Stimulated activated CD8-positive, alpha-beta memory T cell treated with anti-CD3 and anti-CD28 coated beads, Interleukin-15, amount 100 ng/mL, for 48 hours (primary cell): ENCODE results near the gene UBE2QL1.

Experiments
- DNase-seq, 2 donors: peaks; one replicate each; pipeline ENCODE4 v3.0.0-alpha.2; 2020; ENCODE audit warnings: low read depth in 2 of 2

UBE2QL1 gene

DNA sequence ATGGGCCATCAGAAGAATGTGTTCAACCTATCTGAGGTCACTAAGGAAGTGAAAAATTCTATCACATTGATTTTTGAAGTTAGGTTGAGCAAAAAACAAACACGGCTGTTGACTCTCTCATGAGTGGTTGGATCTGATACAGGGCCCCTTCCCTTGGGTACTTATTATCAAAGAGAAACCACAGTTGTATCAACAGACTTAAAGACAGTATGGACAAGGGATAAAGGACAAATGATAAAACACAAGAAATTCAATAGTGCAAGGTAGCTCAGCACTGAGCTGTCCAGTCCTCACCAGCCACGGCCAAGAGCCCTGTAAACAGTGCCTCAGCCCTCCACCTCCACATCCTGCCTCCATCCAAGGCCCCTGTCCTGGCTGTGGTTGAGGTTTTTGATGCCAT lies 86.9 kb downstream of the UBE2QL1 start:
- no peak for DNase-seq

DNA sequence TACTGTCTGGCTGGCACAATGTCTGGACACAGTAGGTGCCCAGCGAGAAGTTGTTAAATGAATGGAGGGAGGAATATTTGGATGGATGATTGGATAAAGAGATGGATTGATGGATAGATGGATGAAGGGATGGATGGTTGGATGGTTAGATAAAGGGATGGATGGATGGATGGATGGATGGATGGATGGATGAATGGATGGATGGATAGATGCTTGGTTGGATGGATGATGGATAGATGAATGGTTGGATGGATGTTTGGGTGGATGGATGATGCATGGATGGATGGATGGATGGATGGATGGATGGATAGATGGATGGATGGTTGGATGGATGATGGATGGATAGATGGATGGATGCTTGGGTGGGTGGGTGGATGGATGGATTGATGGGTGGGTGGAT lies 90.4 kb downstream of the UBE2QL1 start:
- no peak for DNase-seq

DNA sequence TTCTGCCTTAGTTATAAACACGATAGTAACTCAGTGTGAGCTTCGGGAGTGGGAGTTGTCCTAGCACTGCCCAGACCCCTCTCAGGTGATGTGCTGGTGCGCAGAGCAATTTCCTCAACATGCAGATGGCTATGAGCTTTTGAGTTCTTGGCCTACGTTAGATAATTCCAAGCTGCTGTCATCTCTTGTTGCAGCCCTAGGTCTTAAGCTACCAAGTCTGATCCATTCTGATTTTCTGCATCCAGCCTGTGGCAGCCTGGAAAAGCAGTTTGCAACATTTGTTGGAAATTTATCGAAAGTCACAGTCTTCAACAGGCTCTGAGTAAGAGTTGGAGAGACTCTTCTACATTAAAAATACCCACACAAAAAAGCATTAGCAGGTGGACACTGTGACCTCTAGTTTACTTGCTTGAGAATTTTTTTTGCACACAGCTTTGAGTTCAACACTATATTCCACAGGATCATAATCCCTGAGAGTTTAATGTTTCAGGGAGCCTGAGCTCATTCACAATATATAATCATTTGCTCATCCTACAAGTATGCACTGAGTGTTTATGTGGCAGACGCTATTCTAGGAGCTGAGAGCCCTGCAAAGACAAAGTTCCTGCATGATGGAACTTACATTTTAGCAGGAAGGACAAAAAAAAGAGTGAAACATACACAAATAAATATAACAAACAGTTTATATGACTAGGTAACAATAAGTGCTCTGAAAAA lies 91.6 kb downstream of the UBE2QL1 start:
- DNase-seq: no peak

DNA sequence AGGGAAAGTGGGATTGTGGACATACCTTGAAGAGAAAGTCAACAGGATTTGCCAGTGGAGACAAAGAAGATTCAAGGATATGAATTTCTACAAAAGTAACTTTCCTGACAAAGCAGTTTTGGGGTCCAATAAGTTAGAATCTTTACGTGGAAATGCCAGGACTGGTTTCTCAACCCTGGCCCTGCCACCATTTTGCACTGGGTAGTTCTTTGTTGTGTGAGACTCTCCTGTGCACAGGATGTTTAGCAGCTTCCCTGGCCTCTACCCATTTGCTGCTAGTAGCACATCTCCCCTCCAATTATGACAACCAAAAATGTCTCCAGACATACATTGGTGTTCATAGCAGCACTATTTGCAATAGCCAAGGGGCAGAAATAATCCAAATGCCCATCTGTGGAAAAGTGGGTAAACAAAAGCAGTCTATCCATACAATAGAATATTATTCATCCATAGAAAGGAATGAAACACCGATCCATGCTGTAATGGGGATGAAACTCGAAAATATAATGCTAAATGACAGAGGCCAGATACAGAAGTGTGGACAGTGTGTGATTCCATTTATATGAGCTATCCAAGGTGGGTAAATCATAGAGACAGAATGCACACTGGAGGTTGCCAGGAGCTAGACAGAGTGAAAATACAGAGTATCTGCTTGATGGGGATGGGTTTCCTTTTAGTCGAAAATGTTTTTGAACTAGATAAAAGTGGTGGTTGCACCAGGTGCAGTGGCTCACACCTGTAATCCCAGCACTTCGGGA lies 92.8 kb downstream of the UBE2QL1 start:
- DNase-seq: no peak

DNA sequence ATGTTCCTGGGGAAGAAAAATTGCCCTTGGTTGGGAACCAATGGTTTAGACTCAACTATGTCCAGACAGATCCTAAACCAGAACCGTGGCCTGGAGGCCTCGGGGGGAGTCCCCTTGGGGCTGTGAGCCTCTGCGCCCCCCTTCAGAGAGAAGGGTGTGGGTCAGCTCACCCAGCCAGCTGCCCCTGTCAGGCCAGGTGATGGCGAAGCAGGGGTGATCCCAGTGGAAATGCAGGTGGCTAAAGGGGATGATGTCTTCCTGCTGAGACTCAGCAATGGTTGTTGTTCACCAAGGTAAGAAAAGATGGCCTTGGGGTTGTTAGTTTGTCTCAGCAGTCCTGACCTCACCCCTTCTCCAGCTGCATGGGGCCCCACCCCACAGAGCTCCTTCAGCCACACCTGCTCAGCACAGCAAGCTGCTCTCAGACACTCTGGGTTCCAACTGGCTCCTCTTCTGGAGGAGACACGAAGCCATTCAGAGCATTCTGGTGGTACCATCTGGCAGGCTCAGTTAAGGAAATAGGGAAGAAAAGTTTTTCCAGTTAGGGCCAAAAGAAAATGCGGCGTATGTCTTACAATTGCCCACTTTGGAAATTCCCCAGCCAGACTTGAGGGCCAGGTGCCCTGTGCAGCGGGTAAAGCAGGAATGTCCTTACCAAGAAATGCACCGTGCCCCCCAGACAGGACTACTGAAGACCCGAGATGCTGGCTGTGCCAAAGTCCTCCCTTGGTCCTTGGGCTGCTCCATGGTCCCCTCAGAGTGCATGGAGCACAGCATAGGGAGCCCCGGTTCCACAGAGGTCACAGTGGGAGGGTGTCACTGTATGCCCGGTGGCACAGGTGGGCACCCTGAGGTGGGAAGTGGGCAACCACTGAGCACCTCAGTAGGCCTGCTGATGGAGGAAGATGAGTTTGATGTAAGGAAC lies 94.0 kb downstream of the UBE2QL1 start:
- no peak for DNase-seq

GRCh38 chr5:6543346-6543730 lies 94.7 kb downstream of the UBE2QL1 start:
- DNase-seq: no peak

- DNase-seq: no peak
Observed at GRCh38 chr5:6543830-6544560, 95.3 kb downstream of the UBE2QL1 start.
